NCI-H2196 (cell line): ENCODE results near the gene DMRTB1.

ENCODE experiments used
- DNase-seq: peaks from one replicate; lab custom pipeline; 2025; ENCODE audit not compliant: unreplicated experiment; lab: John Stamatoyannopoulos, UW

The DMRTB1 gene

DNA sequence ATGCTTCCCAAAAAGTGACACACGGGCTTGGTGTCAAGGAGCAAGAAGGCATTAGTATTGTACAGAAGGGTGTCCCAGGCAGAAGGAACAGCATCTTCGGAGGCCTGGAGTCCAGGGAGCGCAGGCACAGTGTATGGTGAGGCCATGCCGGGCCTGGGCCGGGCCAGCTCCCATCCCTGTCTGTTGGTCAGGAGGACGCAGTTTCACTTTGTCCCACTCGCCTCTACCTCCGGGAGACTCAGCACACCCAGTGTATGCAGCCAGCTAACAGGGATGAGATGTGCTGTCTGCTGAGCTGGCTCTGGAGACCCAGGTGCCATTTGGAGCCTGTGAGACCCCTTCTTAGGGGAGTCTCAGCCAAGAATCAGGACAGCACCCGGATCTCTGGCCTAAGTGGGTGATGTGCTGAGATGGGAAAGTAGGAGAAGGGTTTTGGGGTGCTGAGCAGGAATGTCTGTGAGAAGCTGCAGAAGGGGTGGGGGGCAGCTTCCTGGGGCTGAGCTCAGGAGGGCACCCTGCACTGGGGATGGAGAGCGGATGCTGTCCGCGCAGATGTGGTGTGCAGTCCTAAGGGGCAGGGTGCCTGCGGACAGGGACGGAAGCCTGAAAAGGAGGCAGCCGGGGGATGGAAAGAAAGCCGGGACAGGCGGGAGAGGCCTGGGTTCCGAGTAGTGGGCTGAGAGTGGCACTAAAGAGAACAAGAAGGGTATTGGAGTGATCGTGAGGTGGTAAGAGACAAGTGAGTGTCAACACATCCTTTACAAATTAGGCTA lies 25.7 kb downstream of the DMRTB1 start:
- DNase-seq: no peak

DNA sequence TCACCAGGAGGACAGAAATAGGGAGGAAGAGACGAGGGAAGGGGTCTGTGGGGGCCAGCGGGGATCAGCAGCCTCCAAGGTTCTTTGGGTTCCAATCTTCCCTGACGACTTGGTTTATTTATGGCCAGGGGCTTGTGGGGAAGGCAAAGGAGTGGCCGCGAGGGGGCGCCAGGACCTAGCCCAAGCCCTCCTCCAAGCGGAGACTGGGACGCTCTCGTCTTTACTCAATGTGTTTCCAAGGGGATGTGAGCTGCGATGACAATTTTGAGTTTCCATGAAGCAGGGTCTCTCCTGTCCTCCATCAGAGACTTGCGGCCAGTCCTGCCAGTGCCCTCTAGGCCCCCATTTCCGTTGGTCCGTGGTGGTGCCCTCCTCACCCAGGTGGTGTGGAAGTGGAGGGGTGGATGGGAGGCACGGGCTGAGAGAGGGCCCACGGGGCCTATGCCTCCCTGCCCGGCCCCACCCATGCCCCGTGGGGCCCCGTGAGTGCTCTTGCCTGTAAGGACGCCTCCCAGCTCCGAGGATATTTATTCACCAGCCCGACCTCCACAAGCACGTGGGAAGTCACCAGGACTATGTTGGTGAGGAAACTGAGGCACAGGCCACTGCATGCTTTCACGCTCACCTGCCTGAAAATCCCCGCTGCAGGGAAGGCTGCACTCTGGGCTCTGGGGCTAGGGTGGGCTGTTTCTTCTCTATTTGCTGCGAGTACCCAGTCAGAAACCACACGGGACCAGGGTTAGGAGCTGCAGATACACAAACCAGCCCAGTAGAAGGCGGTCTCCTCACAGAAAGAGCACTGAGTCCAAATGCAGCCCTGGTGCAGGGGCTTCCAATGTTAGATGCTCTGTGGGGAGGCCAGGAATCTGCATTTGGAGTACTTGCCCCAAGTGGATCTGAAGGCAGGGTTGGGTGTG lies 26.5 kb downstream of the DMRTB1 start:
- peak; percentile 74 for DNase-seq

DNA sequence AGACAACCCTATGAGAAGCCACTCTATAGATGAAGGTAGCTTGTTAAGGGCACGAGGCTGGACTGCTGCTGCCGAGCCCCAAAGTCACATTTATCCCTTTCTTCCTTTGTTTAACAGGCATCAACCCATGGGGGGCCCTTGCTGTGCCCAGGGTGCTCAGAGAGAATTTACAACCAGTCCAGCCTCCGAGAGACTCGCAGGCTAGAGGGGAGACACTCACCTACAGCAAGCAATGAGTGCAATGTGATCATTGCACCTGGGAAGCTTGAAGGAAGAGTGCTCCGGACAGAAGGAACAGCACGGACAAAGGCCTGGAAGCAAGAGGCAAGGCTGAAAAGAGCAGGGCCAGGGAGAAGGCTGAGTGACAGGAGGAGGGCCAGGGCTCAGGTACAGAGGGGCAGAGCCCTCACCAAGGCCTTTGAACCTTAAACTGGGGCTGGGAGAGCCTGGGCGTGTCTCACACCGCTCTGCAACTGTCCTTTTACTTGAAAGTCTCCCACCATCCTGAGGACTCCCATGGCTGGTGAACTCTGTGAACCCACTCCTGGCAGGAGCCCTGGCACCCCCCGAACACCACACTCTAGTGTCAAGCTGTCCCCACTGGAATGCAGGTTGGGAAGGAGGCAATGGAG lies 27.3 kb downstream of the DMRTB1 start:
- DNase-seq: no peak

DNA sequence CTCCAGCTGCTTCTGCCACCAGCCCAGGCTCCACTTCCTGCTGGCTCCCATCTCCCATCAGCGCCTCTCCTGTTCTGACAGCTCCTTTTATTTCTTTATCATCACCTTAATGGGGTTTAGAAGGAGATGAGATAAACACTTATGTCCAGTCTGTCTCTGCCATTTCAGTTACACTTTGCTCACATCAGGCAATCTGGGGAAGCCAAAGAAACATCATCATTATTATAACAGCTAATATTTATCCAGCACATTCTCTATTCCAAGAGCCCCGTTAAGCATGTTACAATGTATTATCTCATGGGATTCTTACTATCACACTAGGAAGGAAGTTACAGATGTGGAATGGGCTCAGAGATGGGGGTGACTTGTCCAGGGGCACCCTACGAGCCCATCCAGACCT lies 31.2 kb downstream of the DMRTB1 start:
- DNase-seq: no peak

DNA sequence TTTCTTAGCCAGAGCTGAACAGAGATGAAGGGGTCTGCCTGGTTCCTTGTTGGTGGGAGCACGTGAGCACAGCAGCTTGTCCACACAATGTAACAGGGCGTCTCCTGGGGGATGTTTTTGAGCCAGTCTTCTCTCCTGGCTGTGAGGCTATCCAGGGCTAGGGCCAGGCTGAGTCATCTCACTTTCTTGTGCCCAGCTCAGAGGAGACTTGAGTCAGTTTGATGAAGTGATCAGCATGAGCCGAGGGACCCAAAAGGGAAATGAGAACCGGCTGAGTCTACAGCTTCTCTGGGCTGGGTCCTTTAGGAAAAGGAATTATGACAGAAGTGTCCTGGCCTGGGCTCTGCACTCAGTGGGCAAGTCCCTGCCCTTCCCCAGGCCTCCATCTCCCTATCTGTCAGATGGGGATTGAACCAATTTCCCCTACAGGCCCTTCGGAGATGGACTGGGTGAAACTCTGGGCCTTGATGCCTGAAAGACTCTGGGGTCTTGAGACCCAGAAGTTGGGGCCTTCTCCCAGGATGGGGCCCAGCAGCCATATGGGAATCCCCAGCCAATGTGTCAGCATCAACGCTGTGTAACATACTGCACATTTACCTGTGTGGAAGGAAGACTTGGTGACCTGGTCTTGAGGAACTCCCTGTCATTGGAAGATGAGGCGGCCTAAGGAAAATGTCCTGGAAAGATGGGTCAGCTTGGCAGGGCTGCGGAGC lies 36.6 kb downstream of the DMRTB1 start:
- DNase-seq: no peak

DNA sequence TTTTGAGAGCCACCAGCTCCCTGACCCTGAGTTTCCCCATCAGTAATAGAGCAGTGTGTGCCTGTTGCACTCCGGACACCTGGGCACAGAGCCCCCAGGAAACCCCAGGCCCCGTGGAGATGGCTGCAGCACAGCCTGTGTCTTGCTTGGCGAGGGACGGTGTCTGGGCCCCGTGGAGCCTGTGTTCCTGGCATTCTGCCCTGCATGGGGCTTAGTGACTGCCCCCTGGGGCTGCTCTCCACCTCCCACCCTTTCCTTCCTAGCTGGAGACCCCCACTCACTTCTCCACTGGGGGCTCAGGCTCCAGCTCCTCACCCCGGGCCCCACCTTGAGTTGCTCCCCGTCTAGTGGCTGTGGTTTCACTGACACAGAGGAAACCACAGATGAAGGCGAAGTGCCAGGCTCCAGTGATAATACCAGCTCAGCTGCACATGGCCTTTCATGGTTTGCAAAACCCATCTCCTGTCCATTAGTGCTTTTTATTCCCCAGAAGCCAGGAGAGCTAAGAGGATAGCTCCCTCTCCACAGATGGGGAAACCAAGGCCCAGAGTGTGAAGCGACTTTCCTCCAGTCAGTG lies 39.4 kb downstream of the DMRTB1 start:
- DNase-seq: no peak

DNA sequence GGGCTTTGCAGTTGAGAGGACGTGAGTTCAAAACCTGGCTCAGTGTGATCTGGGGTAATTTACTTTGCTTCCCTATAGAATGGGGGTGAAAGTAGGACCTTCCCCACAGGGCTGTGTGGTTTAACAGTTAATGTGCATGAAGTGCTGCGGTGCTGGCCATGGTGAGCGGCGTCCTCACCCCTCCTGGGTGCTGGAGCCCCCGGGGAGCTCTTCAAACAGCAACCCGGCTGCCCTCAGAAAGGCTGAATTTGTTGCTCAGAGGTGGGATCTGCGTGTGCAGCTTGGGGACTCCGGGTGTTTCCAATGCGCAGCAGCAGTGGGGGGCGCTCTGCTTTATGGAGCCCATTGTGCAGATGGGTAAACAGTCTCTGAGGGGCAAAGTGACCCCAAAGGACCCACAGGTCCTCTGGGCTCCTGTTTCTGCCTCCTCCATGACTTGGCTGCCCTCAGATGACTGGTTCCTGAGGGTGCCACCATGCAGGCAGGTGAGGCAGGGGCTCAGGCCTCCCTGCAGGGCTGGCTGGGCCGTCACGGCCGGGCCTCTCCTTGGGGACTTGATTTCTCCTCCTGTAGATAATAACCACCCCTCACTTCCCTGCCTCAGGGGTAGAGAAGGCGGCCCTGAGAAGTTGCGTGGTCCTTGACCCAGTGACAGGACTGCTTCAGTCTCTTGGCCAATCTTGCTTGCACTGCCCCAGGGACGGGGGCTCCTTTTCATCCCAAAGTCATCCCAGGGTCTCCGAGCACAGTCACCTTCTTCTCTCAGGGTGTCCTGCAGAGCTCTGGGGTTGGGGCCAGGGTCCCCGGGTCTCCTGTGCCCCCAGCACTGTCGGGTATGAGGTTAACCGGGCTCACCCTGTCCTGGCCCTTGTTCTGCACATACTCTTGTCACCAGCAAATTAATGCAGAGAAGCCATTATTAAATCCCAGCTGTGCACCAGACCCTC lies 40.3 kb downstream of the DMRTB1 start:
- no peak for DNase-seq

DNA sequence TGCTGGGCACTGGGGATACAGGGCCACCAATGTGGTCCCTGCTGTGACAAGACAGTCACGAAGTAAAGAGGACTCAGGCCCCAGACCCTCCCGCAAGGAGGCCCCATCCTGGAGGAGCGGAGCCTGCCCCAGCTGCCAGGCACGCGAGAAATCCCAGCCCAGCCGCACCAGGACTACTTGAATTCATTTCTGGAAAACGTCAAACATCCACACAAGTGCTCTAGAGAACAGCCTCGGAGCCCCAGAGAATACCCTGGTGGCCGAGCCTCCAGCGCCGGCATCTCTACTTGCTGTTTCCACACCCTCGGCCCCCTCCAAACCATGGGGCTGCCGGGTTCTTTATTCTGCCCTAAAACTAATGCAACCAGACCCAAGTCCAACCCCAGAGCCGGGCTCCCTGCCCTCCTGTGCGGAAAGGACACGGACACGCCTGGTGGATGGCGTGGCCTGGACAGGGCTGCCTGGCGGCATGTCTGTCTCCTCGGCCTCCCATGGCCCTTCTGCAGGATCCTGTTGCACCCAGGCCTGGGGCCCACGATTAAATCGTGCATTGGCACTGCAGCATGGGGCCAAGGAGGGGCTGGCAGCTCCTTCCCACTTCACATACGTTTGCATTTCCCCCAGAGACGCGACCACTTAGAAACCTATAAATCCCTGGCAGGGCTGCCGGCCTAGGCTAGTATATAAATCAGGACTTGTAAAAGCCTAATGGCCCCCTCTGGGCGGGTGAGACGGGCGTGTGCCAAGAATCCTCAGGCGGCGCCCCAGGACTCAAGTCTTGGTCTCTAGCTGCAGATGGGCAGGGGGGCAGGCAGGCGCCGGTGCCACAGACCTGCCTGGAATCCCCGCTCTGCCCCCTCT lies 41.2 kb downstream of the DMRTB1 start:
- DNase-seq: no peak

DNA sequence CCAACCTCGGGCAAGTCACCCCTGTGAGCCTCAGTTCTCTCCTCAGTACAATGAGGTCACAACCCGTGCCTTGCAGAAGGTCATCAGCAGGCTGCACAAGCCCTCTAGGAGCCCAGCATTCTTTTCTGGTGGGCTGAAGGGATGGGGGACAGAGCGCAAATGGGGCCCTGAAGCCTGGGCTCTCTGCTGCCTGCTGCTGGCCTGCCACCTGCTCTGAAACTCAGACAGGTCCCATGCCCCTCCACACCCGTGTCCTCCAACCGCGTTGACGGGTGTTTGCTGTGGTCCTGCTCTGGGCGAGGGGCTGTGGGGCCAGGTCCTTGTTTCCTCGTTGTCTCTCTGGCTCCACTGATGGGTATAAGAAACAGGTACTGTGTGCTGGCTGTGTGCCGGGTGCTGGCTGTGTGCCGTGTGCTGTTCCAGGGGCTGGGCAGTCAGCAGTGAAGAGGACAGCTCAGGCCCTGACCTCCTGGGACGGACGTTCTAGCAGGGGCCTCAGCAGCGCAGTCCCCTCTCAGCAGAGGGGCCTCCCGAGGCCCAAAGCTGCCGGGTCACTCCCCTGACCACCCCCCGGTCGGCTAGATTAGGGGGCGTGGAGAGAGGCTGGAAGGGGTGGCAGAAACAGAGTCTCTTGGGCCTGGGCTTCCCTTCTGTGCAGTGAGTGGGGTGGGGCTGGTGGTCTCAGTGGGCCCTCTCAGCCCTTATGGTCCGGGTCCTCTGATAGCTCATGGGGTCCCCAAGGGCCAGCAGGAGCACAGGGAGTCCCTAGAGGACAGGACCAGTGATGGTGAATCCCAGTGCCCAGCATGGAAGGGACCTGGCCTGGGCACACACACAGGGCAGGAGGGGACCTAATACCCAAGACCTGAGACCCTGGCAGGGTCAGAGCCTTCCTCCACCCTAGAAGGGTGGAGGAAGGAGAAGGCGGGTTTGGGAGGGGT lies 42.1 kb downstream of the DMRTB1 start:
- no peak for DNase-seq

DNA sequence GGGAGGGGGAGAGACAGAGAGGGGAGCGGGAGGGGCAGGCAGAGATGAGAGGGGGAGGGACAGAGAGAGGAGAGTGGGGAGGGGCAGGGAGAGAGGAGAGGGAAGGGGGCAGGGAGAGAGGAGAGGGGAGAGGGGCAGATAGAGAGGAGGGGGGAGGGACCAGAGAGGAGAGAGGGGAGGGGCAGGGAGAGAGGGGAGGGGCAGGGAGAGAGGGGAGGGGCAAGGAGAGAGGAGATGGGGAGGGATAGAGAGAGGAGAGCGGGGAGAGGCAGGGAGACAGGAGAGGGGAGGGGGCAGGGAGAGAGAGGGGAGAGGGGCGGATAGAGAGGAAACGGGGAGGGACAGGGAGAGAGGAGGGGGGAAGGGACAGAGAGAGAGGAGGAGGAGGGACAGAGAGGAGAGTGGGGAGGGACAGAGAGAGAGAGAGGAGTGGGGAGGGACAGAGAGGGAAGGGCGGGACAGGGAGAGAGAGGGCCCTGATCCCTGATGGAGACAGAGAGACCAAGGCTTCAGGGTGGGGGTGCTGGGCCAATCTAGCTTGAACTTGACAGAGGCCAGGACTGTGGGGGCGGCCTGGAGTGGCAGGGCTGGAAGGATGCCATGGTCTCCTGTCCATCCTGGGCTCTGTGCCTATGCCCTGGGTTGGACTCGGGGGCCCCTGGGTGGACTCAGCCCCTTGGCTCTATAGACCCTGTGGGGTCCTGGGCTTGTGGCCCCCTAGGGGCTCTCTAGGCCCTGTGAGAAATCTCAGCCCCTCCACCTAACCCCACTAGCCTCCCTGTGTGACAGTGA lies 43.6 kb downstream of the DMRTB1 start:
- DNase-seq: no peak

DNA sequence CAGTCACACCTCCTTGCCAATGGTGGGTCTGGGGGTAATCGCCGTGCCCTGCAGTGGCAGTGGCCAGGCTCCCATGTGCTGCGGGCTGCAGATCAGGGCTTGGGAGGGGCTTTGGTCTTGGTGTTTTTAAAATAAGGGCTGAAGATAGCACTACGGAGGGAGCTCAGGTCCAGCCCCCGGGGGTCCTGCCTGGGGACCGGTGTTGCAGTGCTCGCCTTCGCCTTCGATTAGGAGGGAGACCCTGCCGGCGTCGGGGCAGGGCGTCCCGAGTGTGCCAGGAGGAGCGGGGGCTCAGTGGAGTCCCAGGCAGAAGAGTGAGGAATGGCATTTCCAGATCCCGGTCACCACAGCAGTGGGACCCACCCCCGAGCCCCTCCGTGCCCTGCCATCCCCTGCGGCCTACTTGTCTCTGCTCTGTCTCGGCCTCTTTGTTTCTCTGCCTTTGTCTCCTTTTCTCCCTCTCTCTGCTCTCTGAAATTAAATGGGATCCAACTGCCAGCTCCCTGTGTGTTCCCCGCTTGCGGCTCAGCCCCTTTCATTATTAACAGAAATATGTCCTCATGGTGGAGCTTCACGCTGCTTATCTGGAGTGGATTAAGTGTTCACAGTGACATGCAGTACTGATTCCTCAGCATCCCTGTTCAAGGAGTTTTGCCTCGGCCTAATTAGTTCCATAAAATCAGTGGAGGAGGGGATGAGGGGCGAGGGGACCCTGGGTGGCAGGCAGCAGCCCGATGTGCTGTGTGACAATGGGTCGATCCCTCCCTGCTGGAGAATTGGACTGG lies 44.4 kb downstream of the DMRTB1 start:
- no peak for DNase-seq

DNA sequence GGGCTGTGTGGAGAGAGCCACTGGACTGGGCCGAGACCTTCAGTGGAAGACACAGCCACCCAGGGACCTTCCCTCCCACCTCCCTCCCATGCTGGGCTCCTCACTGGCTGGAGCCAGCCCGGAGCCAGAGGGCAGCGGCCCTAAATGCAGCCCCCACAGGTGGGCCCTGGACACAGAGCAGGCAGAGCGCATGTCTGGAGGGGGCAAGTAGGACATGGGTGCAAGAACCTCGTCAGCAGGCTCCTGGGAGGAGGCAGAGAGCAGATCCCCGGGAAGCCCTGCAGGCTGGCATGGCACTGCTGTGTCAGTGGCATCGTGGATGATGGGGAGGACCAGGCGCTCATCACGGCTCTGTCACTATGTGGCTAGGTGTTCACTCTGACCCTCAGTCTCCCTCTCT lies 45.7 kb downstream of the DMRTB1 start:
- DNase-seq: no peak

DNA sequence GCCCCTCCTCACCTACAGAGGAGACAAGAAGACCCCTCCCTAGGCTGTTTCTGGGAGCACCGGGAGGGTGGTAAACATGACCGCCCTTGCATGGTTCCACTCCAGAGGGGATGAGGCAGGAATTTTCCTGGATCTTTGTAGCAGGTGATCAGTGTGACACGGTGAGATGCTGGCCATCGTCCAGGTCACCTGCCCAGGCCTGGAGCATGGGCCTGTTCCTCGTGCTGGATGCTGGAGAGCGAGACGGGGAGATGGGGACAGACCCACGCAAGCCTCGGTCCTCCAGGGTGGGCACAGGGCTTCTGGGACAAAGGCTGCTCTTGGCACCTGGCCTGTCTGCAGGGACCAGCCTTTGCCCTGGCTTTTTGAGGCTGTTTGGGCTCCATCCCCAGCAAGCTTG lies 46.2 kb downstream of the DMRTB1 start:
- no peak for DNase-seq

DNA sequence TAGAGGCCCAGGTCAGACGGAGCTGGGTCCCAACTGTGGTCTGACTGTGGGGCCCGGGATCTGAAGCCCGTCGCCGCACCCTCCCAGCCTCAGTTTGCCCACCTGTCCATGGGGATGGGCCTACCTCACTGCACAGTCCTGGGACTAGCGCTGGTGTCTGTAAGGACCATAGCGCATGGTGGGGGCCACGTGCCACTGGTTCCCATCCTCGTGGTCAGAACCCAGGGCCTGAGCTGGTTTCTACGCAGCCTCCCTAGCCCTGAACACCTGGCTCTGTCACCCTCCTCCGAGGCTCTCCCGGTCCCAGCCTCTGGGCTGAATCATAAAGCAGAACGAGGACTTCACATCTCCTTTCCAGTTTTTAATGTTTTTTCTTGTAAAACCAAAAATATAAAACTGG lies 46.7 kb downstream of the DMRTB1 start:
- no peak for DNase-seq

DNA sequence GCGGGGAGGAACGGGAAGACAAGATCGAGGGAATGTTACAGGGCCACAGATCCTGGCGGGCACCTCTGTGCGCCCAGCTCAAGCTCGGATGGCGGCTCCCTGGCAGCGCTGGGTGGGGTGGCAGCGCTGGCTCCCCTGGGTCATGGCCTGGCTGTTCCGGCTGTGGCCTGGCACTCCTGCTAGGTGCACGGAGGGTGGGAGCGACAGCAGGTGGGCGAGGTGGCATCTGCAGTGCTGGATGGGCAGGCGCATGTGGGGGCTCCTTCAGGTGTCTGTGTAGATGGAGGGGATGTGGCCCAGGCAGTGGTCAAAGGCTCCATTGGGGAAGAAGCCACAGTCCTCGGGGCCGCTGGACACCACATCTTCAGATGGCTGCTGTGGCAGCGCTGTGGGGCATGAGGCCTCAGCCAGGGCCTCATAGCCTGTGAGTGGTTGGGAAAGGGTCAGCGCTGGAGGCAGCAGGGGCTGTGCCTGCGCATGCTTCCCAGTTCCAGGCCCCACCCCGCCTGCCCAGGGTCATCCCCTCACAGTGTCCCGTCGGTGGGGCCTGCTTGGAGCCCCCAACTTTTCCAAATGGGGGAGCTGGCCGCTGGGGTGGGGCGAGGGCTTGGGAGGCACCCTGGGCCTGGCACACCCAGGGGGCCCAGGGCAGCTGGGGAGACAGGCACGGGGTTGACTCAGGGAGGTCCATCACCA lies 47.3 kb downstream of the DMRTB1 start:
- DNase-seq: no peak
